HG03039 (cell line): ENCODE measurements around the gene MRPL17.
"Not testable (repeated sequence)": the region's sequence is repeated elsewhere in the genome, so short reads cannot be mapped to it uniquely, and the experiment has no call there.

Experiments
- ATAC-seq: cut with Tn5 transposase; IDR thresholded peaks from one replicate; pipeline ENCODE4 v1.9.1; 2021; ENCODE audit warnings: mild to moderate bottlenecking, moderate library complexity; ENCODE audit not compliant: unreplicated experiment

MRPL17 gene

DNA sequence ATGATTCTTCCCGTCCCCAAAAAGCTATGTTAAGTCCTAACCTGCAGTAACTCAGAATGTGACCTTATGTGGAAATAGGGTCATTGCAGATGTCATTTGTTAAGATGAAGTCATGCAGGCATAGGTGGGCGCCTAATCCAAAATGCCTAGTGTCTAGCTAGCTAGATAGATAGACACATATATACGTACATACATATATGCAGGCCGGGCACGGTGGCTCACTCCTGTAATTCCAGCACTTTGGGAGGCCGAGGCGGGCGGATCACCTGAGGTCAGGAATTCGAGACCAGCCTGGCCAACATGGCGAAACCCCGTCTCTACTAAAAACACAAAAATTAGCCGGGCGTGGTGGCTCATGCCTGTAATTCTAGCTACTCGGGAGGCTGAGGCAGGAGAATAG is 928 bp upstream of the MRPL17 start:
- ATAC-seq, result not testable (repeated sequence)

DNA sequence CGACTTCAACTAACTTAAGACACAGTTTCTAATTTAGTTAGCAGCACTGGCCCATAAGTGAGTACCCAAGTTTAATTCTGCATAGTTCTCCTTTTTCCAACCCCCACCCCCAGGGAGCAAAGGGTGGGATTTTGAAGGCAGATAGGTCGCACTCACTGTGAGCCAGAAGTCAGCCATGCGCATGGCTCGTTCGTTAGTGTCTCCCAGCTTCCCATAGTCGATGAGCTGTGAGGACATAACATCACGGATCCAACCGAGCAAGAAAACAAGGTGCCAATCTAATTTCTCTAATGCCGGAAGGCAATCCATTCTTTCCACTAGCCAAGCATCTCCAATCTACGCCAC is 577 bp downstream of the MRPL17 start:
- ATAC-seq, result peak; percentile 8

GRCh38 chr11:6681949-6682348 is 1.2 kb downstream of the MRPL17 start:
- ATAC-seq, result no peak

- no peak for ATAC-seq
Measured at GRCh38 chr11:6681505-6681904, 1.6 kb downstream of the MRPL17 start.

DNA sequence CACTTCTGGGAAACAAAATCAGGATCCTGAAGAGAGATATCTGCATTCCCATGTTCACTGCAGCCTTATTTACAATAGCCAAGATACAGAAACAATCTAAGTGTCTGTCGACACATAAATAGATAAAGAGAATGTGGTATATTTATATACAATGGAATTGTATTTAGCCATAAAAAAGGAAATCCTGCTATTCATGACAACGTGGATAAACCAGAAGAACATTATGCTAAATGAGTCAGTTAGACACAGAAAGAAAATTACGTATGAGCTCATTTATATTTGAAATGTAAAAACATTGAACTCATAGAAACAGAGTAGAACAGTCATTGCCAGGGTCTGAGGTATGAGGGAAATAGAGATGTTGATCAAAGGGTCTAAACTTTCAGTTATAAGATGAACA is 6.1 kb downstream of the MRPL17 start:
- no peak for ATAC-seq

GRCh38 chr11:6674862-6675261 is 8.3 kb downstream of the MRPL17 start:
- ATAC-seq, result no peak

GRCh38 chr11:6674219-6674597 is 8.9 kb downstream of the MRPL17 start:
- no peak for ATAC-seq

- ATAC-seq, result no peak
Measured at GRCh38 chr11:6673523-6674218, 9.5 kb downstream of the MRPL17 start.

GRCh38 chr11:6671991-6672390 is 11.1 kb downstream of the MRPL17 start:
- no peak for ATAC-seq

GRCh38 chr11:6670202-6670830 is 12.8 kb downstream of the MRPL17 start:
- no peak for ATAC-seq

DNA sequence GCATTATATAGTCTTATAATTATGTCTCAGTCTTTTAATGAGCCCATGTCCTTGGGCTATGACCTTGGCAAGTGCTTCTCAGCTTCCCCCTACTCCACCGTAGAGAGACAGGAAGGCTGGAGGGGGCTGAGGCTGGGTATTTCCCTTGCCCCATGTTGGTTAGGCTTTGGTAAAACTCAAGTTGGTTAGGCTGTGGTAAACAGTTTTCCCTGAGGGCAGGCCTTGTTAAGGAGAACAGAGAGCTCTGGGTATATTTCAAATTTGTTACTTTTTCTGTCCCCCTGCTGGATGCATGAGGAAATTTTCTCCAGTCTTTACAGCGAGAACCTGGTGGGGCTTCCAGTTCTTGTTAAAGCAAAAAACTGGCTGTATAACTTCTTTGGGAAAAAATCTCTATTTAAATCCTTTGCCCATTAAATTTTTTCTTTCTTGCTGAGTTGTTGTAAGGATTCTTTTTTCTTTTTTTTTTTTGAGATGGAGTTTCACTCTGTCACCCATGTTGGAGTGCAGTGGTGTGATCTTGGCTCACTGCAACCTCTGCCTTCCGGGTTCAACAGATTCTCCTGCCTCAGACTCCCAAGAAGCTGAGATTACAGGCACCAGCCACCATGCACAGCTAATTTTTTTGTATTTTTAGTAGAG is 15.3 kb downstream of the MRPL17 start:
- ATAC-seq, result no peak

- no peak for ATAC-seq
Measured at GRCh38 chr11:6666302-6667183, 16.6 kb downstream of the MRPL17 start.

DNA sequence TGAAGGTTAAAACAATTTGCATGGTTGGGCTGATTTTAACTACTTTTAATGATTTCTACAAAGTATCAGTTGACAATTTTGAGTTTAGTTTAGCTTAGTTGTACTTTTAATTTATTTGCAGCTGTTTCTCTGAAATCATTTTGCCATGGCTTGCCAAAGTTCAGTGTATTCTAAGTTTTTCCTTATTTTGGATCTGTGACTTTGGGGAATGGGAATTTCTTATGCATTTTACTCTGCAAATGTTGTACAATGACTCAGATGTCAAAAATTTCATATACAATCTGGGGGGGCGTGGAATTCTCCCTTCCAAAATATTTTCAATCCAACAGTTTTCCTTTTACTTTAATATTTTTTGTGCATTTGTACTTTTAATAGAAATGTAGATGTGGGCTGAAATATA is 18.6 kb downstream of the MRPL17 start:
- no peak for ATAC-seq

- ATAC-seq, result no peak
Measured at GRCh38 chr11:6663794-6664469, 19.2 kb downstream of the MRPL17 start.

GRCh38 chr11:6660712-6661111 is 22.4 kb downstream of the MRPL17 start:
- no peak for ATAC-seq

DNA sequence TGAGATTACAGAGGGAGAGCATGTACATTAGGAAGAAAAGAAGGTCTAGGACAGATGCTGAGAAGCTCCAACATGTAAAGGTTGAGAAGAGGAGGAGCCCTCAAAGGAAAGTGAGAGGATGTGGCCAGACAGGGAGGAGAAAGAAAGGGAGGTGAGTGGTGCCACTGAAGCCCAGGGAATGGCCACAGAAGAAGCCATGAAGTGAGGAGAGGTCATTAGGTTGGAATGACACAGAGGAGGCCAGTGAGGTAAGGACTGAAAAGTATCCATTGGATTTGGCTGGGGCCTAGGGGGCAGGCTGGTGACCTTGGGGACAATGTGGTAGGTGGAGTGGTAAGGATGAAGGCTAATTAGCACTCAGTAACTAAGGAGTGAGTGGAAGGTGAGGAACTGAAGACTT is 24.5 kb downstream of the MRPL17 start:
- no peak for ATAC-seq

GRCh38 chr11:6657346-6657745 is 25.8 kb downstream of the MRPL17 start:
- no peak for ATAC-seq

GRCh38 chr11:6656936-6657335 is 26.2 kb downstream of the MRPL17 start:
- no peak for ATAC-seq

DNA sequence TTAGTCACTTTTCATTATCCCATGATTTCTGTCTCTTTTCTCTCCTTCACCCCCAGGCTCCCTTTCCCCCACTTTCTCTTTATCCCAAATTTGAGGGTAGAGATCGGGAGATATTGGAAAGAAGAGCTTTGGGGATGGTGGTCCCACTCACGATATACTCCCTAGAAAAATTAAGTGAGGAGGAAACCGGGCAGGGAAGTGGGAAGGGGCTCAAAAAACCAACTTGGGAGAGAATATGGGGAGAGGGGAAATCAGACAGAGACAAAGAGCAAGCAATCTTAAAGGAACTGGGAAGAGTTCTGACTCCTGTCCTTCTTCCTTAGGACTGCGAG is 26.6 kb downstream of the MRPL17 start:
- no peak for ATAC-seq

DNA sequence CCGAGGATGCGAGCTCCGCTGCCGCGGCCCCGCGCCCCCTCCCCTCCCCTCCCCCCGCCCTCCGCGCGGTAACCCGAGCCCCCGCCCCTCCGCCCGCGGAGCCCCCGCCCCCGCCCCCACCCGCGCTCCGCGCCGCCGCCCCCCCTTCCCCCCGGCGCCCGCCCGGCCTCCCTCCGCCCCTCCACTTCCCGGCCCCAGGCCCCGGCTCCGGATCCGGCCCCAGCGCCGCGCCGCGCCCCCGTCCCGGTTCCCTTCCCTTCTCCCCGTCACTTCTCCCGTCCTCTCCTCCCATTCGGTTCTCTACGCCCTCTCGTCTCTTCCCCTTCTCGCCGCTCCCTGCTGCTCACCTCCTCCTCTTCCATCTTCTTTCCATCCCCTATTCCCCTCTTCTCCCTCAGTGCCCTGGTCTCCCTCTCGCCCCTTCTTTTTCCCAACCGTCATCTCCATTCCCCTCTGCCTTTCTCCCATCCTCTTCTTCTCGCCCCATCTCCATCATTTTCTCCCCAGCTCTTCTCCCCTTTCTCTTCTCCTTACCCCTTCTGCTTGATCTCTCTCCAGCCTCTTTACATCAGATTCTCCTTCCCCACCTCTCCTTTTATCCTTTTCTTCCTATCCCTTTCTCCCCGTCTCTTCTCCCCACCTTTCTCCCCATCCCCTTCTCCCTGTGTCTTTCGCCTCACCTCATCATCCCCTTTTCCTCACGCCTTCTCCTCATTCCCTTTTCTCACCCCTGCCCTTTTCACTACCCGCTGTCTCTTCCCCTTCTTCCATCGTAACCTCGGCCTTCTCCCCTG is 27.2 kb downstream of the MRPL17 start, which contains the start of gene DCHS1:
TSS of gene DCHS1 (minus strand) at position 20 of the 794 bp plus-strand sequence. CDS start 14,196 bp downstream, outside the sequence.
- no peak for ATAC-seq
